Activated CD4-positive, alpha-beta T cell treated with anti-CD3 and anti-CD28 coated beads for 4 hours (primary cell): ENCODE measurements around the gene PSAP.

Source experiments
- DNase-seq, 2 donors: peaks; one replicate each; pipeline ENCODE4 v3.0.0-alpha.2; 2020

The PSAP gene

GRCh38 chr10:71805776-71806703, 45.0 kb downstream of the PSAP start:
- no peak for DNase-seq

GRCh38 chr10:71804077-71804476, 47.0 kb downstream of the PSAP start:
- no peak for DNase-seq

GRCh38 chr10:71802715-71803488, 48.1 kb downstream of the PSAP start:
- DNase-seq: no peak

- DNase-seq: no peak
Observed at GRCh38 chr10:71802235-71802634, 48.8 kb downstream of the PSAP start.

GRCh38 chr10:71801361-71801760, 49.7 kb downstream of the PSAP start:
- no peak for DNase-seq

DNA sequence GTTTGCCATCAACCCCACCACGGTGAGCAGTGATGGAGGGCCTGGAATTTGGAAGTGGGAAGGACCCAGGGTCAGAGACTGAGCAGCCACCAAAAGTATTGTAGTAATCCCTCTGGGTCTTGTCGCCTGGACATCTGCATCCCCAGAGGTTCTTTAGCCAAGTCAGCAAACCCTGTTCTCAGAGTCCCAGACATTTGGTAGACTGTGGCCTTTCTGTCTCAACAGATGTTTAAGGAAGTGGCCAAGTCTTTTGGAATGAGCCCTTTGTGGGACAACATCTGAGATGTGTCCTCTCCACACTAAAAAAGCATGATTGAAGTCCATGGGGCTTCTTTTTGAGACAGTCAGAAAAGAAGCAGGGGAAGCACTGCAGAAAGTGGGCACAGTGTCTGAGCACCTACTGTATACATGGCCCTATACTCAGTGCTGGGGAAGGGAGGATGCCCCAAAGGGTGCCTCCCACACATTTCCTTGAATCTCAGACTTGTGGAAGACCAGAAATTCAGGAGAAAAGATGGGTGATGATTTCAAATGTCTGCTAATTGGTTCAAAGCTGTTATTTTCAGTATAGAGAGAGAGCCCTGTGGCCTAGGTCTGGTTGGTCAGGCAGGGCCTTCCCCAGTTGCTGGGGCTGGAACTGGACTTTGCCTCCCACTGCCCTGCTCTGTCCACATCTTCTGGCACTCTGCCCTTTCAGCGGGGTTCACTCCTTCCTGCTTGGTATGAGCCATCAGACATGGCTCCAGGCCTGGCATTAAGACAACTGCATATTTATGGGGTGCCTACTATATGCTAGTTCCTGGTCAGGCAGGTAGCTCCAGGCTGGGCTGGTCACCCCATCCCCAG, 51.2 kb downstream of the PSAP start:
- DNase-seq: no peak

- no peak for DNase-seq
Observed at GRCh38 chr10:71799112-71799511, 51.9 kb downstream of the PSAP start.

DNA sequence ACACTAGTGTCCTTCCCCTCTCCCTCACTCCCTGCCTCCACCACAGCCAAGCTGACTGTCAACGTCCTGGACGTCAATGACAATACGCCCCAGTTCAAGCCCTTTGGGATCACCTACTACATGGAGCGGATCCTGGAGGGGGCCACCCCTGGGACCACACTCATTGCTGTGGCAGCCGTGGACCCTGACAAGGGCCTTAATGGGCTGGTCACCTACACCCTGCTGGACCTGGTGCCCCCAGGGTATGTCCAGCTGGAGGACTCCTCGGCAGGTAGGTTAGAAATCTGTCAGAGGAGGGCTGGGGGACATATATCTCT, 52.8 kb downstream of the PSAP start:
- no peak for DNase-seq

DNA sequence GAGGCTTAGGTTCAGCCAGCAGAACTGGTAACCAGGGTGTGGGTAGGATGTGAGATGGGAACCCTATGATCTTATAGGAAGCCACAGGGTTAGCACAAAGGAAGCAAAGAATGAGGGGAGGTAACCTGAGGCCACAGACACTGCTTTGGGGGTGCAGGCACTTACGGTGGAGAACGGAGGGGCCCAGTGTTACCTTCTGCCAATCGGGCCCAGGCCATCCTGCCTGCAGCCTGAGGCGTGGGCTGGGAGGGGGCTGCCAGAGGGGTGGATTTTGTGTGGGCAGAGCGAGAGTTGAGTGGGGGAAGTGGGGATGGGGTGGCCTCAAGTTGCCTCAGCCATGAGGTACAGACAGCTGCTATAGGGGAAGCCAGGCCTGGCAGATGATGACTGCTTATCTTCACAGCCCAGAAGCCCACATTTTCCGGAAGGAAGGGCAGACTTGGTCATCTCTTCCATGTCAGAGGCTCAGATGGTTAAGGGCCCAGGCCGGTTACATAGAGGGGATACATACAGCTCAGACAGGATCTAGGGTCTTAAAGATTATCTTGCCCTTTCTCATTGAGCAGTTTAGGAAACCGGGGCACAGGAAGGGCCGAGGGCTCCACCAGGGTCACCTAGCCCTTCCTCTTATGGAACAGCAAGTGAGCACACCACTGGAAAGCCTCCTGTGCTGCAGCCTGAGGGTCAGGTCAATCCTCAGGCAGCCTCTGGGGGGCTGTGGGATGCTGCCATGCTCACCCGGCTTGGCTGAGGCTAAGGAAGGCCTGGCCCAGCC, 53.3 kb downstream of the PSAP start:
- no peak for DNase-seq

- no peak for DNase-seq
Observed at GRCh38 chr10:71796749-71797405, 54.2 kb downstream of the PSAP start.

DNA sequence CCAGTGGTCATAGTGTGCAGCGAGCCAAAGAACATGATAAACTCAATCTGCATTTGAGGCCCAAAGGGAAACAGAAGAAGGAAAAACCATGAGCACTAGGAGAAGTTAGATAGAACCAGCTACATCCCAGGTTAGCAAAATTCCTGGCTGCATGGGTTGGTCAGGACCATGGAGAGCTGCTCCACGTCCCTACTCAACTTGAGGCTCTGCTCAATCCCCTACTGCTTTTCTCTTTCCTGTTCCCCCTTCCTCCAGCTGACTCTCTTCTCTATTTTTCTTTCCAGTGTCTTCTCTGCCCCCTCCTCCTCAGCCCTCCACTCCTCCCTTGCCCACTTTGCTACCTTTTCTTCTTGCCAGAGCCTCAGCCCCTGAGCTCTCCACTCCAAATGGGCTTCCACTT, 55.8 kb downstream of the PSAP start:
- no peak for DNase-seq

GRCh38 chr10:71790749-71791440, 60.2 kb downstream of the PSAP start:
- no peak for DNase-seq

DNA sequence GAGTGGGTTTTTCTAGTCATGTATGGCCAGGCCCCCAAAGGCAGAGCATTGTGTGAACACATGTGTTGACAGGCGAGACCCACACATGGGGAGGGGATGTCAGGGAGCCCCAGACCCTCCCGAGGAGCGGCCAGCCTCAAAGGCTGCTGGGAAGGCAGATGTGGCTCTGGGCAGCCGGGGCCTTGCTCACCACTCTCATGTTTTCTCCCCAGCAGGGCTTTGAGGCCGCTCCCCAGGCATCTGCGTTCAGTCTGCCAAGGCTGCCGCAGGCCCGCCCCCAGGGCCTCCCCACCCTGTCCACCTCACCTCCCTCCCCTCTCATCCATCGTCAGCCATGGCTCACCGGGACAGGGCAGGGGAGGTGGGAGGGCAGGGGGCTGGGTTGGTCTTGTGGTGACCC, 61.2 kb downstream of the PSAP start:
- DNase-seq: no peak

GRCh38 chr10:71788954-71789353, 62.1 kb downstream of the PSAP start:
- DNase-seq: no peak

DNA sequence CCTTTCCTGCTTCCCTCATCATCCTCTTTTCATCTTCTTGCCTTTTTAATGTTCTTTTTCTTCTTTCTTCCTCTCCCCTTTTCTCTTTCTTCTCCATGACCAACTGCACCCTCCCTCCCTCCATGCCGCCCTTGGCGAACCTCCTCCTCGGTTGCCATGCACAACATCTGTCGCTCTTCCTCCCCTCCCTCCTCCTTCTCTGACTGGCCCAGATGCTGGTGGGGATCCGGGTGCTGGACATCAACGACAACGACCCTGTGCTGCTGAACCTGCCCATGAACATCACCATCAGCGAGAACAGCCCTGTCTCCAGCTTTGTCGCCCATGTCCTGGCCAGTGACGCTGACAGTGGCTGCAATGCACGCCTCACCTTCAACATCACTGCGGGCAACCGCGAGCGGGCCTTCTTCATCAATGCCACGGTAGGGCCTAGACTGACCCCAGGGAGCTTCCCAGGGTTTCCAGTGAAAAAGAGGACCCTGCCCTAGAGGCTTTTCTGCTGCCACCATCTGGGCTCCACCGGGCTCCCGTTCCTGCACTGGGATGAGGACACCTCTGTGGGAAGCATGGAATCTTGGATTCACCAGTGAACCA, 66.3 kb downstream of the PSAP start:
- no peak for DNase-seq

DNA sequence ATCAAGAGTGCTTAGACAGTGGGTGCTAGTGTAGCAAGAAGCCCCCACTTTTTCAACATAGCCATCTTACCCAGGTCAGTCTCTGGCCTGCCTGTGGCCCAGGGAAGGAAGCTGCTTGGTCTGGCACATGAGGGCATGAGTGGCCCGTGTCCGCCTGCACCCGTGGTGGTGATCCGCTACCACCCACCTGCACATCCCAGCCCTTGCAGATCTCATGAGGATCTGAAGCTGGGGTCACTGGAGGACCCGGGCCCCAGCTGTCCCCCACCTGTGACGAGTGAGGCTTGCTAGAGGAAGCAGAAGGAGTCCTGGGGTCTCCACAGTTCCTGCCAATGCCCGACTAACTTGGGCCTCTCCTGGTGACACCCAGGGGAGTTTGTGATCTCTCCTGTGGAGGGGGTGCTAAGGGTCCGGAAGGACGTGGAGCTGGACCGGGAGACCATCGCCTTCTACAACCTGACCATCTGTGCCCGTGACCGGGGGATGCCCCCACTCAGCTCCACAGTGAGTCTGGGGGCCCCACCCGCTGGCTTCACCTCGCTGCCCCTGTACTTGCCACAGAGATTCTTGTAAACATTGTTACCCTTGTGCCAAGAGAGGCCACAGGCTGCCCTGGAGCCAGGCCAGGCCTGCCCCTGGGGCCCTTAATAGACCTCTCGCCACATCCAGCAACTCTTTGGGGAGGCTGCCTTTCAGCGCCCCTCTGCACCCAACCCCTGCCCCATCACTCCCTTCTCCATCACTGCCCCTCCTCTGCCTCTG, 67.0 kb downstream of the PSAP start:
- no peak for DNase-seq

GRCh38 chr10:71782917-71783490, 68.0 kb downstream of the PSAP start:
- DNase-seq: no peak

DNA sequence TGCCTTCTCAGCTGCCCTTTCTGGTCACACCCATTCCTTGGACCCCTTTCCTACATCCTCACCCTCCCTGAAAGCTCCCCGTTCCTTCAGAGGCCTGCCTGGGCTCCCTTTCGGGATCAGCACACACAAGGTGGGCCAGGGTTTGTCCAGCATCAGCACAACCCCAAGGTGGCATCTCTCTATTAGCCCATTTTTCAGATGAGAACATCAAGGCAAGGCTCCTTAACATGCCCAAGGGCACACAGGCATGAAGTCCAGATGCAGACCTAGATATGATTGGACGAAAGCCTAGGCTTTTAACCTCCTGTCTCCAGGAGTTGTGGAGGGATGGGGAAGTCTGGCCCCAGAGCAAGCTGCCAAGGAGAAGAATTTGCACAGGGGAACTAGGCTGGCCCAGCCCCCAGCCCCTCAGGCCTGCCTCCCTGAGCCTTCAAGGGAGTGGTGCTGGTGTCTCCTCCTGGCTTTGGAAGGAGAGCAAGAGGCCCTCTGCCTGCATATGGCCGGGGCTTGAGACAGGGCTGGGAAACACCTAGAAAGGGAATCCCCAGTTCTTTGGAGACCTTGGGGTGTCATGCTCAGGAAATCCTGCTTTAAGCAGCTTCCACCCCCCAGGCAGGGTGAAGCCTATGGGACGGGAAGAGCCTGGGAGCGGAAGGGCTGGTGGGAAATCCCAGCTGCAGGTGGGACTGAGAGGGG, 68.7 kb downstream of the PSAP start:
- no peak for DNase-seq

GRCh38 chr10:71780719-71781118, 70.3 kb downstream of the PSAP start:
- no peak for DNase-seq
